Effector memory CD4-positive, alpha-beta T cell (primary cell): ENCODE data around the gene AGAP1.

Source experiments
- DNase-seq, 3 donors: peaks; one replicate each; pipeline ENCODE4 v3.0.0-alpha.2; 2020
- H3K27ac ChIP-seq: 2 replicates; pipeline ENCODE4 v1.7.0; 2013; ENCODE audit warnings: mild to moderate bottlenecking, low read length, moderate library complexity; ENCODE audit not compliant: insufficient read depth, poor library complexity, severe bottlenecking
- H3K27me3 ChIP-seq: replicated peaks from 2 replicates; pipeline ENCODE4 v1.7.0; 2013; ENCODE audit warnings: mild to moderate bottlenecking, low read length; ENCODE audit not compliant: insufficient read depth, control insufficient read depth, poor library complexity, severe bottlenecking
- H3K36me3 ChIP-seq: 2 replicates; pipeline ENCODE4 v1.7.0; 2013; ENCODE audit warnings: mild to moderate bottlenecking, low read length, moderate library complexity; ENCODE audit not compliant: control insufficient read depth, insufficient read depth
- H3K4me1 ChIP-seq: 2 replicates; pipeline ENCODE4 v1.7.0; 2013; ENCODE audit warnings: low read length, mild to moderate bottlenecking; ENCODE audit not compliant: control insufficient read depth, insufficient read depth, poor library complexity, severe bottlenecking
- H3K4me3 ChIP-seq: 2 replicates; pipeline ENCODE4 v1.7.0; 2013; ENCODE audit warnings: low read length, low read depth, mild to moderate bottlenecking; ENCODE audit not compliant: insufficient read depth, poor library complexity, severe bottlenecking
- H3K9me3 ChIP-seq: 2 replicates; pipeline ENCODE4 v1.7.0; 2013; ENCODE audit warnings: mild to moderate bottlenecking, low read length, moderate library complexity; ENCODE audit not compliant: control insufficient read depth

The AGAP1 gene

GRCh38 chr2:236155406-236155805 lies 661.6 kb downstream of the AGAP1 start:
- DNase-seq, result no peak
- H3K9me3 ChIP-seq, result no peaks in the 10 kb centered on the region
- H3K4me3 ChIP-seq, result no peak overlapping the region
- H3K36me3 ChIP-seq, result no peaks in the 10 kb centered on the region
- no peak overlapping the region for H3K27ac ChIP-seq
- H3K27me3 ChIP-seq, result peaks cover 7% of the 10 kb centered on the region
- no peaks in the 10 kb centered on the region for H3K4me1 ChIP-seq

- Histone ChIP-seq H3K9me3 (no peaks in the 10 kb centered on the region), H3K27ac (no peak overlapping the region), H3K4me3 (no peak overlapping the region), H3K36me3 (no peaks in the 10 kb centered on the region), H3K4me1 (no peaks in the 10 kb centered on the region), H3K27me3 (peaks cover 13% of the 10 kb centered on the region)
- DNase-seq, result no peak
Measured at GRCh38 chr2:236156095-236156859, 662.4 kb downstream of the AGAP1 start.

GRCh38 chr2:236156860-236157194 lies 663.0 kb downstream of the AGAP1 start:
- H3K27ac ChIP-seq, result no peak overlapping the region
- H3K4me3 ChIP-seq, result no peak overlapping the region
- DNase-seq, result no peak
- H3K27me3 ChIP-seq, result peaks cover 13% of the 10 kb centered on the region
- H3K4me1 ChIP-seq, result no peaks in the 10 kb centered on the region
- no peaks in the 10 kb centered on the region for H3K9me3 ChIP-seq
- H3K36me3 ChIP-seq, result no peaks in the 10 kb centered on the region

GRCh38 chr2:236157366-236157765 lies 663.5 kb downstream of the AGAP1 start:
- DNase-seq, result no peak
- no peaks in the 10 kb centered on the region for H3K4me1 ChIP-seq
- no peaks in the 10 kb centered on the region for H3K36me3 ChIP-seq
- no peaks in the 10 kb centered on the region for H3K9me3 ChIP-seq
- no peak overlapping the region for H3K4me3 ChIP-seq
- no peak overlapping the region for H3K27ac ChIP-seq
- peaks cover 13% of the 10 kb centered on the region for H3K27me3 ChIP-seq

GRCh38 chr2:236157815-236158498 lies 664.1 kb downstream of the AGAP1 start:
- DNase-seq, result no peak
- H3K9me3 ChIP-seq, result no peaks in the 10 kb centered on the region
- no peak overlapping the region for H3K27ac ChIP-seq
- no peaks in the 10 kb centered on the region for H3K36me3 ChIP-seq
- no peak overlapping the region for H3K4me3 ChIP-seq
- H3K4me1 ChIP-seq, result no peaks in the 10 kb centered on the region
- peaks cover 13% of the 10 kb centered on the region for H3K27me3 ChIP-seq

GRCh38 chr2:236158969-236159777 lies 665.3 kb downstream of the AGAP1 start:
- no peak overlapping the region for H3K4me3 ChIP-seq
- peaks cover 3% of the 10 kb centered on the region for H3K4me1 ChIP-seq
- H3K9me3 ChIP-seq, result no peaks in the 10 kb centered on the region
- H3K36me3 ChIP-seq, result no peaks in the 10 kb centered on the region
- peaks cover 13% of the 10 kb centered on the region for H3K27me3 ChIP-seq
- no peak overlapping the region for H3K27ac ChIP-seq
- DNase-seq, result no peak

- H3K27ac ChIP-seq, result no peak overlapping the region
- H3K4me3 ChIP-seq, result no peak overlapping the region
- DNase-seq, result no peak
- H3K9me3 ChIP-seq, result no peaks in the 10 kb centered on the region
- H3K36me3 ChIP-seq, result no peaks in the 10 kb centered on the region
- peaks cover 3% of the 10 kb centered on the region for H3K4me1 ChIP-seq
- peaks cover 13% of the 10 kb centered on the region for H3K27me3 ChIP-seq
Measured at GRCh38 chr2:236159778-236160170, 665.9 kb downstream of the AGAP1 start.

- Histone ChIP-seq H3K9me3 (no peaks in the 10 kb centered on the region), H3K27ac (no peak overlapping the region), H3K27me3 (peaks cover 15% of the 10 kb centered on the region), H3K4me1 (peaks cover 3% of the 10 kb centered on the region), H3K36me3 (no peaks in the 10 kb centered on the region), H3K4me3 (no peak overlapping the region)
- DNase-seq, result no peak
Measured at GRCh38 chr2:236160366-236161081, 666.7 kb downstream of the AGAP1 start.

- H3K9me3 ChIP-seq, result no peaks in the 10 kb centered on the region
- H3K4me3 ChIP-seq, result no peak overlapping the region
- no peaks in the 10 kb centered on the region for H3K36me3 ChIP-seq
- no peak overlapping the region for H3K27ac ChIP-seq
- peaks cover 3% of the 10 kb centered on the region for H3K4me1 ChIP-seq
- no peak for DNase-seq
- peaks cover 21% of the 10 kb centered on the region for H3K27me3 ChIP-seq
Measured at GRCh38 chr2:236161082-236161462, 667.2 kb downstream of the AGAP1 start.
